SK-N-SH (cell line): ENCODE data around the gene TRAK1. TPM values are rescaled to one million over a fixed set of nuclear protein-coding genes. Genes with fewer than 3 reads are reported as not detected.

Source experiments
- CTCF ChIA-PET: fragments of 300-600, 350-600 bp; formaldehyde crosslinking; extraction: SDS; loops from one replicate; lab custom pipeline; 2021; lab: Yijun Ruan, JAX
- POLR2A ChIA-PET: fragments of 350-600 bp; sonication (Branson Sonifier 250); formaldehyde crosslinking; extraction: SDS; loops from one replicate; lab custom pipeline; 2020; ENCODE audit warnings: antibody characterized with exemption, inconsistent platforms; lab: Yijun Ruan, JAX
- DNase-seq: peaks from one replicate; pipeline ENCODE4 v3.0.0; 2012
- H2AFZ ChIP-seq: fragments of 200-600 bp; sonication (generic); 2 replicates; pipeline ENCODE4 v1.8.1; 2016; ENCODE audit warnings: antibody characterized with exemption, mild to moderate bottlenecking, low read depth
- H3F3A ChIP-seq: fragments of 200-600 bp; sonication (generic); replicated peaks from 2 replicates; pipeline ENCODE3; 2016; ENCODE audit warnings: antibody characterized with exemption, mild to moderate bottlenecking; ENCODE audit not compliant: insufficient read depth
- H3K27ac ChIP-seq, 2 experiments: fragments of 200-500 bp in 1 of 2; fragments of 200-600 bp in 1 of 2; sonication (Bioruptor generic) in 1 of 2; sonication (generic), shearing (Covaris generic) in 1 of 2; 2 replicates each; pipeline versions ENCODE4 v1.5.1 to v1.6.1; 2014 to 2016; ENCODE audit warnings: low read depth in 2 of 2, inconsistent platforms in 1 of 2, low read length in 1 of 2, mild to moderate bottlenecking in 1 of 2, mixed read lengths in 1 of 2
- H3K27me3 ChIP-seq: fragments of 200-600 bp; sonication (generic), shearing (Covaris generic); 2 replicates; pipeline ENCODE4 v1.6.1; 2016; ENCODE audit warnings: mixed run types; ENCODE audit not compliant: insufficient read depth
- H3K36me3 ChIP-seq, 2 experiments: fragments of 200-500 bp in 1 of 2; fragments of 200-600 bp in 1 of 2; sonication (Bioruptor generic) in 1 of 2; sonication (generic) in 1 of 2; replicated peaks in 1 of 2; 2 replicates each; pipeline versions ENCODE3 to v1.5.1; 2014 to 2016; ENCODE audit warnings: low read length in 1 of 2, mild to moderate bottlenecking in 1 of 2; ENCODE audit not compliant: insufficient read depth in 2 of 2, control insufficient read depth in 1 of 2
- H3K4me1 ChIP-seq, 2 experiments: fragments of 200-500 bp in 1 of 2; fragments of 200-600 bp in 1 of 2; sonication (Bioruptor generic) in 1 of 2; sonication (generic), shearing (Covaris generic) in 1 of 2; 2 replicates each; pipeline versions ENCODE4 v1.5.1 to v1.6.1; 2014 to 2016; ENCODE audit warnings: low read depth in 1 of 2, low read length in 1 of 2, mixed run types in 1 of 2; ENCODE audit not compliant: insufficient read depth in 2 of 2, control insufficient read depth in 1 of 2
- H3K4me2 ChIP-seq: fragments of 200-600 bp; sonication (generic), shearing (Covaris generic); 2 replicates; pipeline ENCODE4 v1.6.1; 2017; ENCODE audit warnings: mixed run types
- H3K4me3 ChIP-seq, 2 experiments: fragments of 200-500 bp in 1 of 2; fragments of 200-600 bp in 1 of 2; sonication (Bioruptor generic) in 1 of 2; sonication (generic), shearing (Covaris generic) in 1 of 2; 2 replicates each; pipeline versions ENCODE4 v1.5.1 to v1.8.1; 2014 to 2016; ENCODE audit warnings: low read depth in 2 of 2, inconsistent platforms in 1 of 2, low read length in 1 of 2, mild to moderate bottlenecking in 1 of 2, mixed read lengths in 1 of 2, moderate library complexity in 1 of 2
- H3K79me2 ChIP-seq: fragments of 200-600 bp; sonication (generic); 2 replicates; pipeline ENCODE4 v1.8.1; 2017; ENCODE audit warnings: mild to moderate bottlenecking; ENCODE audit not compliant: insufficient read depth
- H3K9ac ChIP-seq: fragments of 200-600 bp; sonication (generic); 2 replicates; pipeline ENCODE4 v1.6.1; 2017; ENCODE audit warnings: mixed run types
- H3K9me2 ChIP-seq: fragments of 200-600 bp; sonication (generic); 2 replicates; pipeline ENCODE4 v1.6.1; 2017; ENCODE audit warnings: mixed run types
- H3K9me3 ChIP-seq: fragments of 200-600 bp; sonication (generic); 2 replicates; pipeline ENCODE4 v1.6.1; 2017; ENCODE audit warnings: mixed run types, mild to moderate bottlenecking, moderate library complexity
- H4K20me1 ChIP-seq: fragments of 200-600 bp; sonication (generic); 2 replicates; pipeline ENCODE4 v1.6.1; 2017; ENCODE audit warnings: mild to moderate bottlenecking, mixed run types; ENCODE audit not compliant: insufficient read depth
- CHD2 ChIP-seq: fragments of 150-350 bp; IDR thresholded peaks from 2 replicates; pipeline ENCODE4 v1.6.1; 2018; ENCODE audit warnings: low read length; ENCODE audit not compliant: partially characterized antibody
- FOSL2 ChIP-seq: IDR thresholded peaks from 2 replicates; pipeline ENCODE4 v1.4.0; 2012; ENCODE audit warnings: low read depth, mild to moderate bottlenecking, moderate library complexity, borderline replicate concordance
- FOXM1 ChIP-seq: IDR thresholded peaks from 2 replicates; pipeline ENCODE4 v1.4.0; 2012; ENCODE audit warnings: low read depth, mild to moderate bottlenecking
- GATA2 ChIP-seq: sonication (generic); formaldehyde crosslinking; IDR thresholded peaks from 2 replicates; pipeline ENCODE4 v1.5.0; 2020; ENCODE audit warnings: mild to moderate bottlenecking, missing genetic modification reagents
- JUND ChIP-seq: IDR thresholded peaks from 2 replicates; pipeline ENCODE4 v1.4.0; 2012
- POLR2AphosphoS5 ChIP-seq: IDR thresholded peaks from 2 replicates; pipeline ENCODE4 v1.6.1; 2012; ENCODE audit warnings: low read depth, low read length
- RAD21 ChIP-seq: IDR thresholded peaks from 2 replicates; pipeline ENCODE4 v1.6.1; 2012; ENCODE audit warnings: mild to moderate bottlenecking, low read length
- REST ChIP-seq: IDR thresholded peaks from 2 replicates; pipeline ENCODE4 v1.6.1; 2012; ENCODE audit warnings: mild to moderate bottlenecking, low read depth, low read length, moderate library complexity
- RXRA ChIP-seq: IDR thresholded peaks from 2 replicates; pipeline ENCODE4 v1.4.0; 2012; ENCODE audit warnings: low read depth, mild to moderate bottlenecking, borderline replicate concordance
- SIN3A ChIP-seq: IDR thresholded peaks from 2 replicates; pipeline ENCODE4 v1.6.1; 2012; ENCODE audit warnings: low read depth, mild to moderate bottlenecking, low read length, moderate library complexity, borderline replicate concordance
- SMC3 ChIP-seq: IDR thresholded peaks from 2 replicates; pipeline ENCODE4 v1.6.1; 2012; ENCODE audit warnings: low read depth, low read length, improper control_type of control experiment
- YY1 ChIP-seq: IDR thresholded peaks from 2 replicates; pipeline ENCODE4 v1.4.0; 2012; ENCODE audit warnings: low read depth, mild to moderate bottlenecking
- WGBS: methylation state at CpG from one replicate; pipeline ENCODE4 v1.1.6; 2017; ENCODE audit warnings: low lambda C conversion rate; 5-methylcytosine and 5-hydroxymethylcytosine counted together
- polyA plus RNA-seq, 3 experiments: library from polyadenylated mRNA; depleted of rRNA; stranded (reverse); fragments of >200 nt; gene quantifications; 2 replicates each; pipeline ENCODE4 v1.2.3, GENCODE V29; 2012
- TF ChIP-seq, protein P1 (sequence below): fragments of 150-350 bp; IDR thresholded peaks from 2 replicates; pipeline ENCODE4 v1.6.1; 2017; ENCODE audit warnings: antibody characterized with exemption, low read length, low read depth, borderline replicate concordance

The TRAK1 gene
- polyA plus RNA-seq, 1 of the 3 experiments (the other 2 are of a cell fraction) = 12.5 TPM

- peaks cover 11 to 41% of the 10 kb centered on the region in 2 experiments for H3K36me3 ChIP-seq
- no peaks in the 10 kb centered on the region for H3K27me3 ChIP-seq
- H4K20me1 ChIP-seq = no peaks in the 10 kb centered on the region
- H3K9ac ChIP-seq = no peak overlapping the region
- peaks cover 0 to 6% of the 10 kb centered on the region in 2 experiments; a peak in 1 of 4 replicates for H3K4me1 ChIP-seq
- no peak for DNase-seq
- no peak overlapping the region for H3K4me3 ChIP-seq
- TF ChIP-seq FOSL2 = no peak
- no peak for TF ChIP-seq JUND
- no peaks in the 10 kb centered on the region for H3K9me3 ChIP-seq
- H3K9me2 ChIP-seq = no peaks in the 10 kb centered on the region
- no peak overlapping the region for H3K27ac ChIP-seq
- H3F3A ChIP-seq = no peaks in the 10 kb centered on the region
- H3K4me2 ChIP-seq = no peak overlapping the region
- no peaks in the 10 kb centered on the region for H3K79me2 ChIP-seq
- ChIA-PET CTCF (interaction anchor here (0.7 to 3.1 kb wide), 4 partner anchors 15 to 238 kb away, joined by 3 to 23 read pairs (median 4); no protein-coding TSS in a partner anchor), POLR2A (no interaction called here)
- H2AFZ ChIP-seq = no peak overlapping the region
- whole genome bisulfite sequencing = 100% methylated on average over 3 of the region's 4 CpGs
Measured at GRCh38 chr3:42205800-42206514, 114.8 kb downstream of the TRAK1 start.

DNA sequence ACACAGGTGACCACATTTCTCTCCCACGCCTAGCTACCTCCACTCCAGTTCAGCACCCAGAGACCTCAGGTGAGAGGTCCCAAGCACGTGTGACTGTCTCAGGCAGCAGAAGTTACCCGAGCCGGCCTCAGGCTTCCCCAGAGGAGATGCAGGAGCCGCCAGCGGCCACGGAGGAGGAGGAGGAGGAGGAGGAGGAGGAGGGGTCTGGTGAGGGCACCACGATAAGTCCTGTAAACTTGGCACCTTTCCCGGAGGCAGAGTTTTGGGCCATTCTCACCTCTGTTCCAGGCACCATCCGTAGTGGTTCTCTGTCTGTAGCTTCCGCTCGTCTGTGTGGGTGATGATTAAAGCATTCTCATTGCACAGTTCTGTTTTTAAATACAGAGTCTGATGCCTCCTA is 118.8 kb downstream of the TRAK1 start:
- POLR2A ChIA-PET = no interaction called here
- CTCF ChIA-PET = interaction anchor here (1.3 to 2.8 kb wide), 2 partner anchors 19 to 20 kb away, joined by 4 to 14 read pairs; no protein-coding TSS in a partner anchor
- TF ChIP-seq POLR2AphosphoS5 (no peak), YY1 (no peak), RXRA (no peak), CHD2 (no peak)
- TF ChIP-seq, protein P1, sequence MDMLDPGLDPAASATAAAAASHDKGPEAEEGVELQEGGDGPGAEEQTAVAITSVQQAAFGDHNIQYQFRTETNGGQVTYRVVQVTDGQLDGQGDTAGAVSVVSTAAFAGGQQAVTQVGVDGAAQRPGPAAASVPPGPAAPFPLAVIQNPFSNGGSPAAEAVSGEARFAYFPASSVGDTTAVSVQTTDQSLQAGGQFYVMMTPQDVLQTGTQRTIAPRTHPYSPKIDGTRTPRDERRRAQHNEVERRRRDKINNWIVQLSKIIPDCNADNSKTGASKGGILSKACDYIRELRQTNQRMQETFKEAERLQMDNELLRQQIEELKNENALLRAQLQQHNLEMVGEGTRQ = no peak
- TF ChIP-seq, all 33 proteins: peak for 0

GRCh38 chr3:42210726-42211125 is 119.6 kb downstream of the TRAK1 start:
- H4K20me1 ChIP-seq = no peaks in the 10 kb centered on the region
- H2AFZ ChIP-seq = no peak overlapping the region
- H3K4me1 ChIP-seq = peaks cover 0 to 6% of the 10 kb centered on the region in 2 experiments; a peak in 2 of 4 replicates
- H3K9me2 ChIP-seq = no peaks in the 10 kb centered on the region
- H3K36me3 ChIP-seq = peaks cover 7 to 33% of the 10 kb centered on the region in 2 experiments
- WGBS = 91% methylated on average over 2 of the region's 2 CpGs
- H3K4me2 ChIP-seq = no peak overlapping the region
- DNase-seq = no peak
- H3K27ac ChIP-seq = no peak overlapping the region
- no peaks in the 10 kb centered on the region for H3K79me2 ChIP-seq
- no peak overlapping the region for H3K9ac ChIP-seq
- no peak overlapping the region for H3K4me3 ChIP-seq
- no peak for TF ChIP-seq JUND
- no peak for TF ChIP-seq SIN3A
- TF ChIP-seq FOXM1 = no peak
- no peak for TF ChIP-seq REST
- TF ChIP-seq SMC3 = no peak
- no peak for TF ChIP-seq GATA2 (CRISPR knock-in tag)
- TF ChIP-seq RAD21 = no peak
- H3K27me3 ChIP-seq = no peaks in the 10 kb centered on the region
- no peaks in the 10 kb centered on the region for H3K9me3 ChIP-seq
- POLR2A ChIA-PET = no interaction called here
- CTCF ChIA-PET = interaction anchor here (1.3 to 2.8 kb wide), 3 partner anchors 19 to 52 kb away, joined by 3 to 14 read pairs (median 4); no protein-coding TSS in a partner anchor
- H3F3A ChIP-seq = no peaks in the 10 kb centered on the region

More for the DNA sequence above, 118.8 kb downstream of the TRAK1 start:
- Histone ChIP-seq H3K4me2 (no peak overlapping the region), H3K9me2 (no peaks in the 10 kb centered on the region), H4K20me1 (no peaks in the 10 kb centered on the region), H3F3A (no peaks in the 10 kb centered on the region), H2AFZ (no peak overlapping the region), H3K79me2 (no peaks in the 10 kb centered on the region), H3K9me3 (no peaks in the 10 kb centered on the region), H3K4me1 (peaks cover 0 to 6% of the 10 kb centered on the region in 2 experiments; a peak in 2 of 4 replicates), H3K4me3 (no peak overlapping the region), H3K27ac (no peak overlapping the region), H3K9ac (no peak overlapping the region), H3K27me3 (no peaks in the 10 kb centered on the region), H3K36me3 (peaks cover 7 to 39% of the 10 kb centered on the region in 2 experiments)
- 91% methylated on average over 12 of the region's 12 CpGs for WGBS
- DNase-seq = no peak
